Hypothalamus (tissue), 51 donors: ENCODE measurements around the gene NLRP8.
"Not testable (repeated sequence)": the region's sequence is repeated elsewhere in the genome, so short reads cannot be mapped to it uniquely, and the experiment has no call there.

Experiments used
- DNase-seq, 51 donors: peaks; one replicate each; lab custom pipeline; 2025; lab: John Stamatoyannopoulos, UW

NLRP8 gene

GRCh38 chr19:55962186-55962585 lies 14.6 kb downstream of the NLRP8 start:
- no peak for DNase-seq

GRCh38 chr19:55973982-55974381 lies 26.4 kb downstream of the NLRP8 start:
- DNase-seq, result no peak

- no peak for DNase-seq
Observed at GRCh38 chr19:55980415-55980814, 32.8 kb downstream of the NLRP8 start.

GRCh38 chr19:55985254-55985653 lies 37.6 kb downstream of the NLRP8 start:
- DNase-seq, result no peak

- DNase-seq, result no peak
Observed at GRCh38 chr19:55986487-55986886, 38.9 kb downstream of the NLRP8 start, which contains the start of gene NLRP5. NLRP5 (plus strand) TSS chr19:55986775.

GRCh38 chr19:55990831-55991230 lies 43.2 kb downstream of the NLRP8 start:
- no peak for DNase-seq

- no peak for DNase-seq
Observed at GRCh38 chr19:55993492-55993891, 45.9 kb downstream of the NLRP8 start.

GRCh38 chr19:56014765-56015164 lies 67.1 kb downstream of the NLRP8 start:
- DNase-seq, result no peak

GRCh38 chr19:56015756-56016155 lies 68.1 kb downstream of the NLRP8 start:
- no peak for DNase-seq

- DNase-seq, result not testable (repeated sequence)
Observed at GRCh38 chr19:56019325-56019724, 71.7 kb downstream of the NLRP8 start.

GRCh38 chr19:56020355-56020975 lies 72.8 kb downstream of the NLRP8 start:
- DNase-seq, result not testable (repeated sequence)

GRCh38 chr19:56026769-56027168 lies 79.1 kb downstream of the NLRP8 start:
- DNase-seq, result no peak
